ENCODE results near the gene DPM3.
"Not testable (repeated sequence)": the region's sequence is repeated elsewhere in the genome, so short reads cannot be mapped to it uniquely, and the experiment has no call there.

The DPM3 gene

DNA sequence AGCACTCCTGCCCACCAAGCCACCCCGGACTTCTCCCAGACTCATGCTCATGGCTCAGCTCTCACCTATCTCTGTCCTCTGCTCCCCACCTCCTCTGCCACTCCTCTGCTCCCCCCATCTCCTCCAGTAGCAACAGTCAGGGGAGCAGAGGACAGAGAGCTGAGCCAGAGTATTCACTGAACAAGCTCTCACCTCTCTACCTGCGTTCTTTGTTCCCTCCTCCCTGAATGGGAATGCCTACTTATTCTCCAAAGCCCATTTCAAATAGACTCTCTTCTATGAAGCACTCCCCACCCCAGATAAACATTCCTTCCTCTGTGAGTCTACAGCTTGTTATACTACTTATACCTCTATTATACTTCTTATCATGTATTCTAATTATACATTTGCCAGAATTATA lies 19.1 kb downstream of the DPM3 start:
- ChIA-PET POLR2A (no interaction called here), CTCF (interaction anchor here (1.1 to 2.8 kb wide), 3 partner anchors 15 to 47 kb away, joined by 3 to 16 read pairs (median 3); no protein-coding TSS in a partner anchor)
- no peak for DNase-seq (ENCODE audit: extremely low spot score)
- TF ChIP-seq, protein P1, sequence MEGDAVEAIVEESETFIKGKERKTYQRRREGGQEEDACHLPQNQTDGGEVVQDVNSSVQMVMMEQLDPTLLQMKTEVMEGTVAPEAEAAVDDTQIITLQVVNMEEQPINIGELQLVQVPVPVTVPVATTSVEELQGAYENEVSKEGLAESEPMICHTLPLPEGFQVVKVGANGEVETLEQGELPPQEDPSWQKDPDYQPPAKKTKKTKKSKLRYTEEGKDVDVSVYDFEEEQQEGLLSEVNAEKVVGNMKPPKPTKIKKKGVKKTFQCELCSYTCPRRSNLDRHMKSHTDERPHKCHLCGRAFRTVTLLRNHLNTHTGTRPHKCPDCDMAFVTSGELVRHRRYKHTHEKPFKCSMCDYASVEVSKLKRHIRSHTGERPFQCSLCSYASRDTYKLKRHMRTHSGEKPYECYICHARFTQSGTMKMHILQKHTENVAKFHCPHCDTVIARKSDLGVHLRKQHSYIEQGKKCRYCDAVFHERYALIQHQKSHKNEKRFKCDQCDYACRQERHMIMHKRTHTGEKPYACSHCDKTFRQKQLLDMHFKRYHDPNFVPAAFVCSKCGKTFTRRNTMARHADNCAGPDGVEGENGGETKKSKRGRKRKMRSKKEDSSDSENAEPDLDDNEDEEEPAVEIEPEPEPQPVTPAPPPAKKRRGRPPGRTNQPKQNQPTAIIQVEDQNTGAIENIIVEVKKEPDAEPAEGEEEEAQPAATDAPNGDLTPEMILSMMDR (IDR thresholded peaks at IDR 0.05; ENCODE audit: control extremely low read depth, extremely low read depth, low read depth, missing control alignments) = no peak

DNA sequence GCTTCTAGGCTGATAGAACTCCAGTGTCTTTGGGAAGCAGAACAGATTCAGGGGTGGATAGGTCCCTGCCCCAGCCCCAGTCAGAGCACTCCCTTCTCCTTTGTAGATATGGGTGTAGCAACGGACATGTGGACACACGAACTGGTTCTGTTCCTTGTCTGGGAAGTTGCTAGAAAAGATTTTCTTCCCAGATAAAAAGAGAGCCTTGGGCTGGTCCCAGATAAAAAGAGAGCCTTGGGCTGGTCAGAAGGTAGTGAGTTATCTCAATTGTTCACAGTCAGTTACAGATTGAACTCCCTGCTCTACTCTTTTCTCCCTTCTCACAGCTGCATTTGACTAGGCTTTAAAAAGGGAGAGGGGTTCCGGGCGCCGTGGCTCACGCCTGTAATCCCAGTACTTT lies 20.1 kb downstream of the DPM3 start:
- ChIA-PET POLR2A (no interaction called here), CTCF (interaction anchor here (0.9 to 2.8 kb wide), 3 partner anchors 29 to 100 kb away, joined by 3 to 16 read pairs (median 3); no protein-coding TSS in a partner anchor)
- TF ChIP-seq, protein P1 (IDR thresholded peaks at IDR 0.05; ENCODE audit: control extremely low read depth, extremely low read depth, low read depth, missing control alignments) = no peak
- DNase-seq (ENCODE audit: extremely low spot score) = no peak

DNA sequence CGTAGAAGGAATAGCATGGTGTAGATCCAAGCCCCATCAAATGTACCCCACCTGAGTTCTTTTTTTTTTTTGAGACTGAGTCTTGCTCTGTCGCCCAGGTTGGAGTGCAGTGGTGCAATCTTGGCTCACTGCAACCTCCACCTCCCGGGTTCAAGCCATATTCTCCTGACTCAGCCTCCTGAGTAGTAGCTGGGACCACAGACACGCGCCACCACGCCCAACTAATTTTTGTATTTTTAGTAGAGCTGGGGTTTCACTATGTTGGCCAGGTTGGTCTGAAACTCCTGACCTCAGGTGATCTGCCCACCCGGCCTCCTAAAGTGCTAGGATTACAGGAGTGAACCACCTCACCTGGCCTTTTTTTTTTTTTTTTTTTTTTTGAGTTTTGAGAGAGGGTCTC lies 22.2 kb downstream of the DPM3 start:
- DNase-seq (ENCODE audit: extremely low spot score); POLR2A ChIA-PET: not testable (repeated sequence)
- CTCF ChIA-PET = interaction anchor here (0.8 to 1.7 kb wide), 3 partner anchors 12 to 33 kb away, joined by 4 to 8 read pairs (median 6); no protein-coding TSS in a partner anchor

DNA sequence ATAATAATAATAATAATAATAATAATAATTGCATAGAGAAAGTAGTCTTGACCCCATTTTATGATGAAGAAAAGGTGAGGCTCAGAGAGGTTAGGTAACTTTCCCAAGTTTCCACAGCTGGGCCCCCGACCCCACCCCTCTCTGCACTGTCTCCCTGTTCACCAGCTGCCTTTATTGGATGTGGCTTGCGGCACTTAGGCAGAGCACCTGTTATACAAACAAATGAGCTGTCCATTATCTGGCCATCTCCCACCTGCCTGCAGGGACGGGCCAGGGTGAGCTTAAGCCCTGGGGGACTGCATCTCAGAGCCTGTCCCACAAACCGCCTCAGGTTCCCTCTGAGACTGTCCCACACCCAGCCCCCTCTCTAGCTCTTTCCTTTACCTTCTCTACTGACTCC lies 22.7 kb downstream of the DPM3 start:
- no peak for DNase-seq (ENCODE audit: extremely low spot score)
- TF ChIP-seq, protein P1 (IDR thresholded peaks at IDR 0.05; ENCODE audit: control extremely low read depth, extremely low read depth, low read depth, missing control alignments) = no peak
- ChIA-PET CTCF (interaction anchor here (0.8 to 1.7 kb wide), 3 partner anchors 12 to 32 kb away, joined by 4 to 8 read pairs (median 6); no protein-coding TSS in a partner anchor), POLR2A (no interaction called here)

DNA sequence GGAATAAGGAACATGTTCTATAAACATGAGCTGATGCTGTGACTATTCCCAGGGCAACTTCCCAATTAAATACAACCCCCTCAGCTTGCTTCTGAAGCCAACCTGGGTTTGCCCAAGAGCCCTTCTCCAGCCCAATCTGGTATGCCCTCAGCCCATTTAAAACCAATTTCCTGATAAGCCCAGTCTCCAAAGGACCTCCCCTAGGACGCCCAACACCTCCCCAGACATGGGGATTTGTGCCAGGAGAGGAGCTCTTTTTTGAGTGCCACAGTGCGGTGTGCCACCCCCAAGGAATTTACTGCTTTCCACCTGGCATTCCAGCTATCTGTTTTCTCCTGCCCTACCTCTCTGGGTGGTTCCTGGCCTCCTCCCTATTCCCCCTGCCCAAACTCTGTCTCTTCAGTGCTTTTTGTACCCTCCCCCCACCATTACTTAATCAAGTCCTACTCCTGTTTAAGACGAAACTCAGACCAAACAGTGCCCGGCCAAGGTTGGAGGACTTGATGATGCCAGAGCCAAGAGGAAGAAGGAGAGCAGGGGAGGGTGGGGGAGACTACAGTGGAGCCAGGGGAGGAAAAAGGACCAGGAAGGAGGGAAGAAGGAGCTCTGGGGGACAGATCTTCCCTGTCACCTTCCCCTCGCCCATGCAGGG lies 24.1 kb downstream of the DPM3 start:
- ChIA-PET CTCF (interaction anchor here (1.2 to 2.8 kb wide), 7 partner anchors 13 to 62 kb away, joined by 3 to 17 read pairs (median 6); partner anchors contain the start of gene KRTCAP2), POLR2A (no interaction called here)
- TF ChIP-seq, protein P1 (IDR thresholded peaks at IDR 0.05; ENCODE audit: control extremely low read depth, extremely low read depth, low read depth, missing control alignments) = no peak
- DNase-seq (ENCODE audit: extremely low spot score) = no peak

DNA sequence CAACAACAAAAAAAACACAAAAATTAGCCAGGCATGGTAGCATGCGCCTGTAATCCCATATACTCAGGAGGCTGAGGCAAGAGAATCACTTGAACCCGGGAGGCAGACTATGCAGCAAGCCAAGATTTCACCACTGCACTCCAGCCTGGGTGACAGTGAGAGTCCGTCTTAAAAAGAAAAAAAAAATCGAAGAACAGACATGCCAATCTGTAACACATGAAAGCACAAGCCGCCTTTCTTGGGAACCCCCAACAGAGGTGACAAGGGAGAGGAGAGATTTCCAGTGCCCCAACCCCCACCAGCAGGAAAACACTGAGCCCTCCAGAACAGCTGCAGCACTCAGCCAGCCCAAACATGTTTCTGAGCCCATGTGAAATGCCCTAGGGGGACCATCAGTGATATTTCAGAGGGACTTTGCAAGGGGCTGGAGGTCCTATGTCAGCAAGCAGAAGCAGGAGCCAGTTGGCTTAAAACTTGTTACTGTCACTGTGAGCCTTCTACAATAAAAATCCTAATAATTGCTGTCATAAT lies 26.8 kb downstream of the DPM3 start:
- TF ChIP-seq, protein P1 (IDR thresholded peaks at IDR 0.05; ENCODE audit: control extremely low read depth, extremely low read depth, low read depth, missing control alignments) = no peak
- POLR2A ChIA-PET = no interaction called here
- no peak for DNase-seq (ENCODE audit: extremely low spot score)
- CTCF ChIA-PET = no interaction called here

DNA sequence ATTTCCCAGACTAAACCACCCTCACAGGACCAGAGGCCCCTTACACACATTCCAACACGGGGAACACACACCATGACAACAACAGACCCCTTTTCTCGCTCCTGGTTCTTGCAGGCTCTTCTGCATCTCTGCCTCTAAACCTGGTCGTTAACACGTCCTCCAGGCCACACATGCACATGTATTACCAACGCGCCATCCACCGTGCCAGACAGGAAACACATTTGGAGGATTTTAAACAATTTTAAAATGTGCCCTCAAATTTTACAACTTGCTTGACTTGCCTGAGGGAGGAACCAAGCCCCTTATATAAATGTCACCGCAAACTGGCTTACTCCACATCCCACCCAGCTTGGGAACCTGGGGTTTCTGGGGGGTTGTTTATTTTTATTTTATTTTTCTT lies 29.5 kb downstream of the DPM3 start:
- ChIA-PET POLR2A (no interaction called here), CTCF (interaction anchor here (0.6 kb wide), 1 partner anchor 8 kb away, joined by 3 read pairs; no protein-coding TSS in a partner anchor)
- DNase-seq (ENCODE audit: extremely low spot score) = no peak
- TF ChIP-seq, protein P1 (IDR thresholded peaks at IDR 0.05; ENCODE audit: control extremely low read depth, extremely low read depth, low read depth, missing control alignments) = no peak

Data from GM10248 (cell line).